GM12873 (cell line): ENCODE data around the gene FOSB.

ENCODE experiments used
- TF ChIP-seq, protein P1 (sequence below): IDR thresholded peaks from 2 replicates; pipeline ENCODE4 v1.5.1; 2012; ENCODE audit warnings: low read depth, mild to moderate bottlenecking, moderate library complexity, low read length, control low read depth; ENCODE audit not compliant: insufficient read depth; ENCODE audit errors: missing control alignments

Gene FOSB

DNA sequence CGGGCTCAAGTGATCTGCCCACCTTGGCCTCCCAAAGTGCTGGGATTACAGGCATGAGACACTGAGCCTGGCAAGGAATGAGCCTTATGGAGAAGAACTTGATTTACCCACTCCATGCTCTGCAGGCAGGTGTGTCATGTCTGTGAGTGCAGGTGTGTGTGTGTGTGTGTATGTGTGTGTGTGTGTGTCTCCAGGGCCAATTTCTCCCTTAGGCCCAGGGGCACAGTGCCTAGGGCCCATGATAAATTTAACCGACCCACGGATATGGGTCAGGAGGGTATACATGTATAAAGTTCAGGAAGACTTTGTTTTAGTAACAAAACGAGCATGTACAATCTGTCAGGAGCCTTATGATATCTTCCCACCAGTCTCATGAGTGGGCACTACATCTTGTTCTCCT lies 4.6 kb upstream of the FOSB start:
- TF ChIP-seq, protein P1, sequence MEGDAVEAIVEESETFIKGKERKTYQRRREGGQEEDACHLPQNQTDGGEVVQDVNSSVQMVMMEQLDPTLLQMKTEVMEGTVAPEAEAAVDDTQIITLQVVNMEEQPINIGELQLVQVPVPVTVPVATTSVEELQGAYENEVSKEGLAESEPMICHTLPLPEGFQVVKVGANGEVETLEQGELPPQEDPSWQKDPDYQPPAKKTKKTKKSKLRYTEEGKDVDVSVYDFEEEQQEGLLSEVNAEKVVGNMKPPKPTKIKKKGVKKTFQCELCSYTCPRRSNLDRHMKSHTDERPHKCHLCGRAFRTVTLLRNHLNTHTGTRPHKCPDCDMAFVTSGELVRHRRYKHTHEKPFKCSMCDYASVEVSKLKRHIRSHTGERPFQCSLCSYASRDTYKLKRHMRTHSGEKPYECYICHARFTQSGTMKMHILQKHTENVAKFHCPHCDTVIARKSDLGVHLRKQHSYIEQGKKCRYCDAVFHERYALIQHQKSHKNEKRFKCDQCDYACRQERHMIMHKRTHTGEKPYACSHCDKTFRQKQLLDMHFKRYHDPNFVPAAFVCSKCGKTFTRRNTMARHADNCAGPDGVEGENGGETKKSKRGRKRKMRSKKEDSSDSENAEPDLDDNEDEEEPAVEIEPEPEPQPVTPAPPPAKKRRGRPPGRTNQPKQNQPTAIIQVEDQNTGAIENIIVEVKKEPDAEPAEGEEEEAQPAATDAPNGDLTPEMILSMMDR: no peak

DNA sequence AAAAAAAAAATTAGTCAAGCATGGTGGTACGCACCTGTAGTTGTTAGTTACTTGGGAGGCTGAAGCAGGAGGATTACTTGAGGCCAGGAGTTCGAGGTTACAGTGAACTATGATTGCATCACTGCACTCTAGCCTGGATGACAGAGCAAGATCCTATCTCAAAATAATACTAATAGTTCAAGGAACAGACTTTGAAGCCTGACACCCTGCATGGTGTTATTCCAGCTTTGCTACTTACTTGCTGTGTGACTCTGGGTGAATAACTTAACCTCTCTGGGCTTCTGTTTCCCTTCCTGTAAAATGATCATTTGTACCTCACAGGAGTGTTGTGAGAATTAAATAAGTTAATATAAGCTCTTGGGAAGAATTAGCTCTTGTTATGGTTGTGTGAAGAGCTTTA lies 3.5 kb upstream of the FOSB start:
- TF ChIP-seq, protein P1: no peak

DNA sequence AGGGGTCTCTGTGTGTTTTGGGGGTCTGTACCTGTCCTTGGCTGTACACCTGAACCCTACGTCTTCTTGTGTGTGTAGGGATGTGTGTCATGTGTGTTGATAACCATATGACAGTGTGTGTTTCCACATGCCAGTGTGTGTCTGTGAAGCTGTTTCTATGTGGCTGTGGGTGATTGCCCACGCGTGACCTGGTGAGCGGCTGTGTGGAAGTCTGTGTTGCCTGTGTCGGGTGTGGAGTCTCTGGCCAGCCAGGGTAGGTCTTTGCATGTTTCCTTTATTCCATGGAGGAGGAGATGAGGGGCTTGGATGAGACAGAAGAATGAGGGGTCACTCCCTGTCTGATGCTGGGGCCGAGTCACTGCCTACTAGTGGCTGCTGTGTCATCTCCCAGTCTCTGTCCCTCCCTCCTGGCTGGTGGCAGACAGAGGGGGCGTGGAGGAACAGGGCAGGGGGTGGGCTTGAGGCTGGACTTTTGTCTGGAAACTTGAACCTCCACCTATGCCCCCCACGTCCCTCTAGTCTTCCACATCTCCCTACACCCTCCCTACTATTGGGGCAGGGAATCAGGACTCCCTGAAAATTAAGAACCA lies 2.8 kb upstream of the FOSB start:
- TF ChIP-seq, protein P1: no peak

DNA sequence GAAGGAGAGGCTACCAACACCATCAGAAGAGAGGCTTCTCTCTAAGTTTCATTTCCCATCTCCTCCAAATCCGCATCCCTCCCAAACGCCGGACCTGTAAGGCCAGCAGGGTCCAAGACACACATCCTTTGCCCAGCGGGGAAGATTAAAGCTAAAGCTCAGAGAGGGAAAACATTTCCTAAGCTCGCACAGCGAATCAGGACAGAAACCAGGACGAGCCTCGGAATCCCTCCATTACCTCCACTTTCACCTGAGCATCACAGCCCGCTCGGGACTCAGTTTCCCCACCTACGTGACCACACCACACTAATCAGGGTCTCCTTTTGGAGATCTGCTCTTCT lies 711 bp upstream of the FOSB start:
- TF ChIP-seq, protein P1: peak; percentile 14

DNA sequence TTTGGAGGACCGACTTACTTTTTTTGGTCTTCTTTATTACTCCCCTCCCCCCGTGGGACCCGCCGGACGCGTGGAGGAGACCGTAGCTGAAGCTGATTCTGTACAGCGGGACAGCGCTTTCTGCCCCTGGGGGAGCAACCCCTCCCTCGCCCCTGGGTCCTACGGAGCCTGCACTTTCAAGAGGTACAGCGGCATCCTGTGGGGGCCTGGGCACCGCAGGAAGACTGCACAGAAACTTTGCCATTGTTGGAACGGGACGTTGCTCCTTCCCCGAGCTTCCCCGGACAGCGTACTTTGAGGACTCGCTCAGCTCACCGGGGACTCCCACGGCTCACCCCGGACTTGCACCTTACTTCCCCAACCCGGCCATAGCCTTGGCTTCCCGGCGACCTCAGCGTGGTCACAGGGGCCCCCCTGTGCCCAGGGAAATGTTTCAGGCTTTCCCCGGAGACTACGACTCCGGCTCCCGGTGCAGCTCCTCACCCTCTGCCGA lies 409 bp downstream of the FOSB start:
- TF ChIP-seq, protein P1: peak; percentile 6

DNA sequence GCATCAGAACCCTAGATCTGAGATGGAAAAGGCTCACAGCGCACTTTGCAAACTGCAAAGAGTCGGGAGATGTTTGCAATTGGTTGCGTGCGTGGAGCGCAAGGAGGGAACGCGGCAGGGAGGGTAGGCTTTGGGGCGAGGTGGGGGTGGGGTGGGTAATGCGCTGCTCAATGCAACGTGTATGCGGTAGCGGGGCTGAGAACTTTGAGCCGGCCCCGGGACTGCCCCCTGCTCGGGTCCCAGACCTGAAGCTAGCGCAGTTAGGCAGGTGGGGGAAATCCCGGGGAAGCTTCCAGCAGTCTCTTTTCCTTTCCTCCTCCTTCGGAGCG lies 971 bp downstream of the FOSB start:
- TF ChIP-seq, protein P1: no peak

DNA sequence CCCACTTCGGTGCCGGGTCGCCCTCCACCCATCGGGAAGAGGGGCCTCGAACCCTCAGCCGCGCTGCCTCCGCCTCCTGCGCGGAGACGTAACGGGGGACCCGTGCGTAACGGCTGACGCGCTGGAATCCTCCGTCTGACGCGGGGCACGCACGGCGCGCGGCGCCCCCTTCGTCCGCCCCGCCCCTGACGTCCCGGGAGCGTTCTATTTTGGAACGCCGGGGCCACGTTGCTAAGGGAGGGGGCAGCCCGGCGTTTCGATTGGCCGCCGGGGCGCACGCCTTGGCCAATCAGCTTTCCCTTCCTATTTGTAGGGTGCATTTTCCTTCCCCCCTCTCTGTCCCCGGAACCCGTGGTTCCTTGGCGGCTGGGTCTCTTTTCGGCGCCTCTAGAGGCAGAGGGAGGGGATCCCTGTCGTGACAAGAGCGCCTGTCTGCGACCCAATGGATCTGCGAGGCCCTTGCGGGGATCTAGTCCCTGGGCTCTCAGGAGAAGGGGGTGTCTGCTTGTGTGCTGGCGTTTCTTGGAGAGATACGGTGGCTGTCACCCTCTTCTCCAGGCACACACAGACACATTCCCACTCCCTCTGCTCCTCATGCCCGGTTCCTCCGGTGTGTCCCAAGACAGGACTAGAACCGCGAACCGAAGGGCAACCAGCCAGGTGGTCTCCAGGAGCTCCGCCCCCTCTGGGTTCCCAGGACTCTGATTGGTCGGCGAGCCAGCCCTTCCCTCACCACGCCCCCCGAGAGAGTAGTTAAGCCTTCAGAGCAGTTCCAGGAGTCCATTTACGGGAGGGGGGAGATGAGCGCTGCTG lies 1.5 kb downstream of the FOSB start:
- TF ChIP-seq, protein P1: no peak
